HL-60 (cell line): ENCODE data around the gene TBX4.

Experiments used
- DNase-seq, 2 experiments: peaks; one replicate each; pipeline ENCODE4 v3.0.0-alpha.2; 2010 to 2020; ENCODE audit warnings: low read depth in 1 of 2, low spot score in 1 of 2
- H3K27ac ChIP-seq: fragments of 250-450 bp; sonication (Bioruptor Pico); replicated peaks from 2 replicates; pipeline ENCODE4 v1.5.1; 2020; ENCODE audit warnings: mild to moderate bottlenecking, moderate library complexity
- H3K27me3 ChIP-seq: fragments of 250-450 bp; sonication (Bioruptor Pico); 2 replicates; pipeline ENCODE4 v1.5.1; 2021; ENCODE audit warnings: mild to moderate bottlenecking, moderate library complexity; ENCODE audit not compliant: insufficient read depth, poor library complexity, severe bottlenecking
- H3K4me3 ChIP-seq: replicated peaks from 2 replicates; pipeline ENCODE4 v1.5.1; 2011; ENCODE audit warnings: mild to moderate bottlenecking, control low read depth, low read length; ENCODE audit not compliant: insufficient read depth
- GABPA ChIP-seq: IDR thresholded peaks from 2 replicates; pipeline ENCODE4 v1.6.1; 2012; ENCODE audit warnings: low read depth
- POLR2AphosphoS5 ChIP-seq: IDR thresholded peaks from 2 replicates; pipeline ENCODE4 v1.6.1; 2012; ENCODE audit warnings: low read depth
- SPI1 ChIP-seq: IDR thresholded peaks from 2 replicates; pipeline ENCODE4 v1.6.1; 2012; ENCODE audit warnings: low read depth, mild to moderate bottlenecking, borderline replicate concordance
- TF ChIP-seq, protein P1 (sequence below): IDR thresholded peaks from one replicate; pipeline ENCODE4 v1.5.1; 2011; ENCODE audit warnings: low read length, control low read depth, inconsistent platforms; ENCODE audit not compliant: insufficient read depth
- TF ChIP-seq, protein P2 (sequence below): IDR thresholded peaks from 2 replicates; pipeline ENCODE4 v1.6.1; 2012; ENCODE audit warnings: low read depth; ENCODE audit not compliant: insufficient replicate concordance

Gene TBX4

DNA sequence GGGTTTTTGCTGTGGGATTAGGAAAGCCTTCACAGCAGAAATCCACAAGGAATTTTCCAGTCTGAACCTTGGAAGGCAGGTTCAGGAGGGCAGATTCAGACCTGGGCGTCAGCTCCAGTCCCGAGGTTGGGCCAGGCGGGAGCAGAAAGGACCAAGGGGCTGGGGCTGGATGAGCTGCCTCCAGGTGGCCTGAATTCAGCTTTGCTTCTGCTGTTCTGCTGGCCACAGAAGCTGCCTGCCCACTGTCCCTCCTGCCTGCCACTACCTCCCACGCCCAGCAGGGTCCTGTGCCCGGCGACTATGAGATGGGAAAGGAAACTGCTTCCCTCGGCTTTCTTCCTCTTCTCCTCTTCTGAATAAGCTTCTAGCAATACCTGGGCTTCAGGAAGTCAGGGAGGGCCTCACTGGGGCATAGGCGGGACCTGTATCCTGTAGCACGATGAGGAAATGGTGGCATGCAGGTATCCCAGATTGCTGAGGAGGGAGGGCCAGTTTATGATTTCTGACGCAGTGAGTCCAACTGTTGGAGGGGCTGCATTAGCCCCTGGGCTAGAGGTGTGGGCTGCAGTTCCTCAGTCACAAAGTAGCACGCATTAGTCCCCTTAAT, 18.4 kb downstream of the TBX4 start:
- peaks cover 5% of the 10 kb centered on the region for H3K27me3 ChIP-seq
- TF ChIP-seq SPI1: no peak
- TF ChIP-seq, protein P1, sequence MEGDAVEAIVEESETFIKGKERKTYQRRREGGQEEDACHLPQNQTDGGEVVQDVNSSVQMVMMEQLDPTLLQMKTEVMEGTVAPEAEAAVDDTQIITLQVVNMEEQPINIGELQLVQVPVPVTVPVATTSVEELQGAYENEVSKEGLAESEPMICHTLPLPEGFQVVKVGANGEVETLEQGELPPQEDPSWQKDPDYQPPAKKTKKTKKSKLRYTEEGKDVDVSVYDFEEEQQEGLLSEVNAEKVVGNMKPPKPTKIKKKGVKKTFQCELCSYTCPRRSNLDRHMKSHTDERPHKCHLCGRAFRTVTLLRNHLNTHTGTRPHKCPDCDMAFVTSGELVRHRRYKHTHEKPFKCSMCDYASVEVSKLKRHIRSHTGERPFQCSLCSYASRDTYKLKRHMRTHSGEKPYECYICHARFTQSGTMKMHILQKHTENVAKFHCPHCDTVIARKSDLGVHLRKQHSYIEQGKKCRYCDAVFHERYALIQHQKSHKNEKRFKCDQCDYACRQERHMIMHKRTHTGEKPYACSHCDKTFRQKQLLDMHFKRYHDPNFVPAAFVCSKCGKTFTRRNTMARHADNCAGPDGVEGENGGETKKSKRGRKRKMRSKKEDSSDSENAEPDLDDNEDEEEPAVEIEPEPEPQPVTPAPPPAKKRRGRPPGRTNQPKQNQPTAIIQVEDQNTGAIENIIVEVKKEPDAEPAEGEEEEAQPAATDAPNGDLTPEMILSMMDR: no peak
- TF ChIP-seq POLR2AphosphoS5: no peak
- TF ChIP-seq, protein P2, sequence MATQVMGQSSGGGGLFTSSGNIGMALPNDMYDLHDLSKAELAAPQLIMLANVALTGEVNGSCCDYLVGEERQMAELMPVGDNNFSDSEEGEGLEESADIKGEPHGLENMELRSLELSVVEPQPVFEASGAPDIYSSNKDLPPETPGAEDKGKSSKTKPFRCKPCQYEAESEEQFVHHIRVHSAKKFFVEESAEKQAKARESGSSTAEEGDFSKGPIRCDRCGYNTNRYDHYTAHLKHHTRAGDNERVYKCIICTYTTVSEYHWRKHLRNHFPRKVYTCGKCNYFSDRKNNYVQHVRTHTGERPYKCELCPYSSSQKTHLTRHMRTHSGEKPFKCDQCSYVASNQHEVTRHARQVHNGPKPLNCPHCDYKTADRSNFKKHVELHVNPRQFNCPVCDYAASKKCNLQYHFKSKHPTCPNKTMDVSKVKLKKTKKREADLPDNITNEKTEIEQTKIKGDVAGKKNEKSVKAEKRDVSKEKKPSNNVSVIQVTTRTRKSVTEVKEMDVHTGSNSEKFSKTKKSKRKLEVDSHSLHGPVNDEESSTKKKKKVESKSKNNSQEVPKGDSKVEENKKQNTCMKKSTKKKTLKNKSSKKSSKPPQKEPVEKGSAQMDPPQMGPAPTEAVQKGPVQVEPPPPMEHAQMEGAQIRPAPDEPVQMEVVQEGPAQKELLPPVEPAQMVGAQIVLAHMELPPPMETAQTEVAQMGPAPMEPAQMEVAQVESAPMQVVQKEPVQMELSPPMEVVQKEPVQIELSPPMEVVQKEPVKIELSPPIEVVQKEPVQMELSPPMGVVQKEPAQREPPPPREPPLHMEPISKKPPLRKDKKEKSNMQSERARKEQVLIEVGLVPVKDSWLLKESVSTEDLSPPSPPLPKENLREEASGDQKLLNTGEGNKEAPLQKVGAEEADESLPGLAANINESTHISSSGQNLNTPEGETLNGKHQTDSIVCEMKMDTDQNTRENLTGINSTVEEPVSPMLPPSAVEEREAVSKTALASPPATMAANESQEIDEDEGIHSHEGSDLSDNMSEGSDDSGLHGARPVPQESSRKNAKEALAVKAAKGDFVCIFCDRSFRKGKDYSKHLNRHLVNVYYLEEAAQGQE: no peak
- no peak for TF ChIP-seq GABPA
- no peak for DNase-seq
- no peak overlapping the region for H3K27ac ChIP-seq
- H3K4me3 ChIP-seq: no peak overlapping the region

DNA sequence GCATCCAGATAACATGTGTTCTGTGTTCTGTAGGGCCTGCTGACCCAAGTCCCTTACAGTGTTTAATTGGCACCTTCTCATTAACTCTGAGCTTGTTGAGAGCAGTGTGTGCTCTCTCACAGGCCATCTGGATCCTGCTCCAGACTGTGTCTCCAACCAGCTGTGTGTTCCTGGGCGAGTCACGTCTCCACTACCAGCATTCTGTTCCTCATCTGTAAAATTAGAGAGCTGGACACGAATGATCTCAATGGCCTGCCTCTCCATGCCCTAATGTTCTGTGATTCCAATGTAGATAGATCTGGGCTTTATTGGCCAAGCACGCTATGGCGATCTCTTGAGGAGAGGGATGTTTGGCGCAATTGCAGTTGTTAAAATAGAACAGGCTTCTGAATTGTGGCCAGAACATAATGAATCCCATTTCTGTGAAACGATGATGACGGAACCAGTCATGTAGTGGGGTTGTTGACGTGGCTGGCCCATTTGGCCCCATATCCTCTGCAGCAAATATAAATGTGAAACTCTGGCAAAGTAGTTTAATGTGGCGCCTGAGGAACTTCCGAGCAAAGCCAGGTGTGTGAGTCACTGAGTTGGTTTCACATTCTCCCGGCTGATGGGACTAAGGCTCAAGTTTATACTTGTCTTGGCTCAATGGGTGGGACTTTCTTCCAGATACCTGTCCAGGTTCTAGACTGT, 22.2 kb downstream of the TBX4 start:
- Histone ChIP-seq H3K27ac (no peak overlapping the region), H3K27me3 (peaks cover 5% of the 10 kb centered on the region), H3K4me3 (no peak overlapping the region)
- no peak for DNase-seq
- TF ChIP-seq GABPA: no peak
- TF ChIP-seq SPI1: no peak
- TF ChIP-seq, protein P1: no peak
- TF ChIP-seq POLR2AphosphoS5: no peak
- TF ChIP-seq, protein P2: no peak

DNA sequence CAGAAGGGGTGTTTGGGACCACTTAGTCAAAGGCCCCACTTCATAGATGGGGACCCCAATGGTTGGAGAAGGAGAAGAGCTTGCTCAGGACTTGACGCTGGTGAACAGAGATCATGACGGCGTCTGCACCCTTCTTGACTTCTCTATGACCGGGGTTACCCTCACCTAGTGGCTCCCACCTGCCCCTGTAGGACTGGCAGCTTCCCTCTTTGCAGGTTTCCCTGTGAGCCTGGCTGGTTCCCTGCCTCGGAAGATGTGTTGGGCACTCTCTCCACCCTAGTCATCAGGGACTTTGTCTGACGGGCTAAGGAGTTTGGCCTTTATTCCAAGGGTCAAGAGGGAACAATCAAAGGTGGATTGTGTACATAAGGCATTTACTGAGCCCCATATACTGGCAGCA, 22.7 kb downstream of the TBX4 start:
- DNase-seq: no peak
- Histone ChIP-seq H3K27ac (no peak overlapping the region), H3K4me3 (no peak overlapping the region), H3K27me3 (peaks cover 5% of the 10 kb centered on the region)
- TF ChIP-seq GABPA: no peak
- TF ChIP-seq POLR2AphosphoS5: no peak
- TF ChIP-seq, protein P2: no peak
- no peak for TF ChIP-seq SPI1
- TF ChIP-seq, protein P1: no peak
